Measurements from ENCODE around the gene WAPL.
"Not testable (repeated sequence)": the region's sequence is repeated elsewhere in the genome, so short reads cannot be mapped to it uniquely, and the experiment has no call there.

WAPL gene

DNA sequence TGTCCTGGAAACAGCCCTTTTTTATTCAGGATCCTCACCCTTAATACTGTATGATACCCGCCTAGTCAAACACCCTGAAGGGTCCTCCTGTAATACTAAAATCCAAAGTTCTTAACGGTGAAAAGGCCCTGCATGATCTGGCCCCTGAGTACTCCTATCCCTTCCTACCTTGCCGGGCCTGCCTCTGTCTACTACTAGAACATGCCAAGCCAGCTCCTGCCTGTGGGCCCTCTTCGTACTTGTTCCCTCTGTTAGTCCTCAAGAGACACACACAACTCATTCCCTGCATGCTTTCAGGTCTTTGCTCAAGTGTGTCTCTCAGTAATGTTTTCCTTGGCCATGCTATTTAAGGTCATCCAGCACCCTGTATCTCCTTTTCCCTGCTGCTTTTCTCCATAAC is 5.0 kb upstream of the WAPL start:
- DNase-seq = no peak
- intact Hi-C loops (cut with DNase I) = no loop called here

DNA sequence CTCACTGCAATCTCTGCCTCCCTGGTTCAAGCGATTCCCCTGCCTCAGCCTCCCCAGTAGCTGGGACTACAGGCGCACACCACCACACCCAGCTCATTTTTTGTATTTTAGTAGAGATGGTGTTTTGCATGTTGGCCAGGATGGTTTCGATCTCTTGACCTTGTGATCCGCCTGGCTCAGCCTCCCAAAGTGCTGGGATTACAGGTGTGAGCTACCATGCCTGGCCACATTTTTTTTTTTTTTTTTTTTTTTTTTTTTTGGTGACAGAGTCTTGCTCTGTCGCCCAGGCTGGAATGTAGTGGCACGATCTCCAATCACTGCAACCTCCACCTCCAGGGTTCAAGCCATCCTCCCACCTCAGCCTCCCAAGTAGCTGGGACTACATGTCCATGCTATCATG is 4.1 kb upstream of the WAPL start:
- intact Hi-C loops (cut with DNase I); DNase-seq: not testable (repeated sequence)

DNA sequence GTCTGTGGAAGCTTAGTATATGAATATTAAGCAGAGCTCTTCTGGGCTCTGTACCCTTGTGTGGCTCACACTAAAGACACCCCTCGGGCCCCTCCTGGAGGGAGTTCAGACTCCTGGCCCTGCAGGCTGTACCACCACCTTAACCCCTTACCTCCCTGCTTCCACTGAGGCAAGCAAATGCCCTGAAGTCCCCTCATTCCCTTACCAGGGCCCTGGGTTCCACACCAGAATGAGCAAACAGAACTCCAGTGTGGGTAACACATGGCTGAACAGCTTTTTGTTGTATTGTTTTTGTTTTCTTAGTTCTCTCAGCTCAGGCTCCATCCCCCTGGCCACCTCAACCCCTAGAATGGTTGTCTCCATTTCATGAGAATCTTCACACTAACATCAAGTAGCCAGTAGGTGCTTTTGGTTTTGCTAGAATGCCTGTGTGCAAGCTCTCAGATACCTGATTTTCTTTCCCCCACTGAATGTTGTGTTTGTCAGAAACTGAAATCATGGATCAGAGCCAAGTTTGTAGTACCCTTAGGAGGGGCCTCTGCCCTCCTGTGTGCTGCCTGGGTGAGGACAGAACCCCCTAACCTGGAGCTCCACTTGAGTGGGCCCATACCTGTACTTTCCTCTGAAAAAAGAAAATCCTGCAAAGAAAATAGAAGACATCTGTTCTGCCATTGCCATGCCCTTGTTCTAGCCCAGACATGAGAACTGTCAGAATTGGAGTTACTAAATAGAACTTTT is 2.8 kb upstream of the WAPL start:
- intact Hi-C loops (cut with DNase I) = loop anchor here (5.0 kb wide), 1 partner anchor 63 kb away; no protein-coding TSS in a partner anchor
- no peak for DNase-seq

DNA sequence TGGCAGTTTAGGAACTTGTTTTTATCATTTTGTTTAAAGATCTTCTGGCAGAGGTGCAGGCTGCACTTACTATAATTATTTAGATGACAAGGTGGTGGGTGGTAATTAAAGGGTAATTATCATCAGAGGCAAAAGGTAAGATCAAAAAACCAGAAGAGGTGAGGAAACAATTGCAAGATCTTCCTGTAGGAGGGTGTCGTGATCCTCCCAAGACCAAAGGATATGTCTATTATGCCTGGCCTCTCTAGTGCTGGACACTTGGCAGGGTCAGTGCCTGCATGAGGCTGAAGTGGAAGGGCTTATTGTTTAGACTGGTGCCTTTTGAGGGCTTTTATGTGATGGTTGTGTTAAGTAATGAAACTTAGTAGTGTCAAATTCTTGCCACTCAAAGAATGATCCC is 1.8 kb upstream of the WAPL start:
- intact Hi-C loops (cut with DNase I) = loop anchor here (5.0 kb wide), 1 partner anchor 64 kb away; no protein-coding TSS in a partner anchor
- DNase-seq = no peak

DNA sequence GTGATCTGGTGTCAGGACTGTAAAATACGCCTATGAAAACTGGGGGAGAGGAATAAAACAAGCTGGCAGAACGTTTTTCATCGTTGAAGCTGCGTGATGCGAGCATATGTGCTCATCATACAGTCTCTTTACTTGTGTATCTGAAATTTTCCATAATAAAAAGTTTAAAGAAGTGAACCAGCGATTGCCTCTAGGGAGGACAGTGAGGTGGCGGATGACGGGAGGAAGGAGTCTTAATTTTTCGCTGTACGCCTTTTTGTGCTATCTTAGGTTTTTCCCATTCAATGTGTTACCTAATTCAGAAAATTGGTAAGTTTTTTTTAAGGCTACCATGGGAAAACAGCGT is 891 bp upstream of the WAPL start:
- no peak for DNase-seq
- intact Hi-C loops (cut with DNase I) = loop anchor here (5.0 kb wide), 1 partner anchor 65 kb away; no protein-coding TSS in a partner anchor

DNA sequence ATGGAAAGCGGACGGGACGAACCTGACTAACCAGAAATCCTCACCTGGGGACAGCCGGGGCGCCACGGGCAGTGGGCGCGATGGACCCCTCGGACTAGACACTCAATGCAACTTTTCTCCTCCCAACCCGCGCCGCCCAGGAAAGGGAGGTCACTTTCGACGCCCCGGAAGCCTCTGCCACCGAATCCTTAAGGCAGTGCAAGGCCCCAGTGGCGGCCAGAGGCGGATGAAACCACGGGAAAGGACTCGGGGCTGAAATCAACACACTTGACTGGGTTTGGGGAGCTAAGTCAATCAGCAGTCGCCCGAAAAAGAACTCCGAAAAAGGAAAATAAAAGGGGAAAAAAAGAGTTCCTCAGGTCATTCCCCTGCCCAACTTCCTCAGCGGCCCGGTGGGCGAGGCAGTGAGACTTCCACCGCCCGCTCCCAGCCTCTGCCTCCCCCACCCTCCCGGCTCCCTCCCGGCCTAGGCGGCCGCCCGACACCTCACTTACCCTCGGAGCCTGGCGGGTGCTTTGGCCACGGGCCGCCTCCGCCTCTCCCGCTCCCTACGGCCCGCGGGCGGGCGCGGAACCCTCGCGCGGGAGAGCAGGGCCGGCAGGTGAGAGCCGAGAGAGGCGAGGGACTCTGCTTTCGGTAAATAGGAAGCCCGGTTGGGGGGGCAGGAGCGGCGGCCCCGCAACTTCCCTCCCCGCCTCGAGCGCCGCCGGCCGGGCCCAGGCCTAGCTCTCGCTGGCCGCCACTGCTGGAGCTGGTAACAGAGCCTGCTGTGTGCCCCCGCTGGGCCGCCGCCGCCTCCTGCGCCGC is 518 bp downstream of the WAPL start:
- peak in 4 of 10 donors; percentile 25 to 90 (median 52) for DNase-seq
- intact Hi-C loops (cut with DNase I) = loop anchor here (2.0 to 5.0 kb wide), 2 partner anchors 66 to 120 kb away; no protein-coding TSS in a partner anchor

DNA sequence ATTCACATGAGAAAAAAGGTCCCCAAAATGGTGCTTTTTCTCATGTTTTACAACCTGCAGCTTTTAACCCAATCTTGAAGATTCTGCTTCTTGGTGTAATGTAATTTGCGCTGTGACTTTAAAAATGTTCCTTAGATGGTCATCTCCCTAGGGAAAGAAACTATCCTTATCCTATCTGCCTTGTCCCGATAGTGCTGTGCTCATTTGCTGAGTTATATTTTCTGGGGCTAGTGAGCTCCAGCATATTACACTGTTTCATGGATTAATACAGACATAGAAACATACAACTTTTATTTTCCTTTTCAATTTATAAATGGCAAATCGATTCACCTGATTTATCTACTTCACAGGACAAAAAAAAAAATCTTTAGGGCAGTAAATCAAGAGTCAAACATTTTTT is 2.8 kb downstream of the WAPL start:
- no peak for DNase-seq
- intact Hi-C loops (cut with DNase I) = no loop called here

DNA sequence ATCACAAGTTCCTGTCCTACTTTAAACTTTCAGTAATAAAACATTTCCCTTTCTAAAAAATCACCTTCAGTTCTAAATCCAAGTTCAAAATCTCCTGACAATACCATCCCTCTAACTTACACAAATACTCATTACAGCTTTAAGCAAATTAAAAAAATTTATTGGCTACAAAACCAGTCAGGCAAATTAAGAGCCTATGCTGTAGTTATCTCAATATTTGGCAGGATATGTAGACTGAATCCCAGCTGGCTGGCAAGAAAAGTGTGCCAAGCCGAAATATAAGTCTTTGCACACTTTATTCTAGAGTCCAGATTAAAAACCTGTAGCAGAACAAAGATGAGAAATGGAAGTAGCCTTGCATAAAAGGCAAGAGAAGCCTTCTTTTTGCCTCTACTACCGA is 9.5 kb downstream of the WAPL start:
- intact Hi-C loops (cut with DNase I) = no loop called here
- DNase-seq = no peak

DNA sequence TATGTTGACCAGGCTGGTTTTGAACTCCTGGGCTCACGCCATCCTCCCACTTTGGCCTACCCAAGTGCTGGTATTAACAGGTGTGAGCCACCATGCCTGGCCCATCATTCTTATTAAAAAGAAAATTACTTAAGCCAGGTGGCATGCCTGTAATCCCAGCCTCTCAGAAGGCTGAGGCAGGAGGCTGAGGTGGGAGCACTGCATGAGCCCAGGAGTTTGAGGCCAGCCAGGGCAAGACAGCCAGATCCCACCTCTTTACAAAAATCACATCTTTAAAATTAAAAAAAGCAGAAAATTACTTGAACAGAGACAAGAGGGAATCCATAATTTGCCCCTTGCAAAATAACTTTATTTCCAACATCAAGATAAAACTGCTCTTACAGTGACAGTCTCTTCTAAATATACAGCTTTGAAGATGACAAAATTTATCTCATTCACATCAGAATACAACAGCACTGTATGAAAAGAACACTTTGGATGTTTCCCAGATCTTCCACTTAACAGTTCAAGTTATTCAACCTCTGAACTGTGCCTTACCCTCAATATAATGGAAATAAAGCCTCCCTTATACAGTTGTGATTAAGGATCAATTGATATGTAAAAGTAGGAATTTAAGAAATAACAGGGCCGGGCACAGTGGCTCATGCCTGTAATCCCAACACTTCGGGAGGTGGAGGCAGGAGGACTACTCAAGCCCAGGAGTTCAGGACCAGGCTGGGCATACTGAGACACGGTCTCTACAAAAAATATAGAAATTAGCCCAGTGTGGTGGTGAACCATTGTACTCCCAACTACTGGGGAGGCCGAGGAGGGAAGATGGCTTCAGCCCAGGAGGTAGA is 10.3 kb downstream of the WAPL start:
- intact Hi-C loops (cut with DNase I) = no loop called here
- no peak for DNase-seq

DNA sequence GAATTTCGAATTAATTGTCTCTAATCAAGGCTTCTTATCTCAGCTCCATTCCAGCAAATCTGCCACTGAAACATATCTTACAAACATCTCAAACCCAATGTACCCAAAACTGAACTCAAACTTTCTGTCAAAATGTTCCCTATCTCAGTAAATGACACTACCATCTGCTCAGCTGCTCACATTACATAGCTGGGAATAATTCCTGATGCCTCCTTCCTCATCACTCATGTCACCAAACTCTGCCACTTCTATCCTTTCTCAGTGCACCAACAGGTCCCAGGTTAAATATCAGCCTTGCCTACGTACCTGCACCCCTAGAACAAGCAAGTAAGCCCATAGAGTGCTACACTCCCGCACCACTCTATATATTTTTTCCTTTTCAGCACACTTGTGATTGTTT is 12.4 kb downstream of the WAPL start:
- intact Hi-C loops (cut with DNase I) = no loop called here
- DNase-seq = no peak

DNA sequence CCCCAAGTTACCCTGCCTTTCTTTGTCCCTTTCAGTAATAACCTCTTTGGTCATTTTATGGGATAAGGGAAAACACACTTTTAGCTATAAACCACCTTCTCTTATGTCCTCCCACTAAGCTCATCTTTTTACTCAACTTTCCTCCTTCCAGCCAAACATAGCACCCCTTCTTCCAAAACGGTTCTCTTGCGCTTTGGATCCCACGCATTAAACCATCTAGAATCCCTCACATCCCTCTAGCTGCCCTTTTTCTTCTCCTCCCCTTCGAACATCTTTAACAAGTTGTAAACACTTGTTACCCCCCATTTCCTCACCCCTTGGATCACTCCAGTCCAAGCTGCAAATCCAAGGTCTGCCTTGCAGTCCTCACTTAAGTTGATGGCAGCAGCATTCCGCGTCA is 13.4 kb downstream of the WAPL start:
- DNase-seq = no peak
- intact Hi-C loops (cut with DNase I) = no loop called here

DNA sequence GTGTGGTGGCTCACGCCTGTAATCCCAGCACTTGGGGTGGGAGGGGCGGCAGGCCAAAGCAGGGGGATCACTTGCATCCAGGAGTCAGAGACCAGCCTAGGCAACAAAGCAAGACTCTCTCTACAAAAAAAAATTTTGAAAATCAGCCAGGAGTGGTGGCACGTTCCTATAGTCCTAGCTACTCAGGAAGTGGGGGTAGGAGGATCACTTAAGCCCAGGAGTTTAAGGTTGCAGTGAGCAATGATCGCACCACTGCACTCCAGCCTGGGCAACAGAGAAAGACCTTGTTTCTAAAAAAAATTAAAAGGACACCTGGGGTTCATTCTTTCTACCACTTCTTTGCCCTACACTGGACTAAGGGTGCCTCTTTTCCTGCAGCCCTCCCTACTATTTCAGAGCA is 15.1 kb downstream of the WAPL start:
- DNase-seq = no peak
- intact Hi-C loops (cut with DNase I) = no loop called here

DNA sequence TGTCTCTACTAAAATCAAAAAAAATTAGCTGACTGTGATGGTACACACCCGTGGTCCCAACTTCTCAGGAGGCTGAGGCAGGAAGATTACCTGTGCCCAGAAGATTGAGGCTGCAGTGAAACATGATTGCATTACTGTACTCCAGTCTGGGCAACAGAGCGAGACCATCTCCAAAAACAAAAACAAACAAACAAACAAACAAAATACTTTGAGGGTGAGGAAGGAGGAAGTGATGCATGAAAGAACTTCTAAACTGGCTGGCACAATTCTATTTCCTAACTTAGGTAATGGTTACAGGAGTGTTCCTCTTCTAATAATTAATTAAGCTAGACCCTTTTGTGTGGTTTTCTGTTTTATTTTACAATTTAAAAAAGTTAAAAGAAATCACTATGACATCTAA is 15.5 kb downstream of the WAPL start:
- DNase-seq = no peak
- intact Hi-C loops (cut with DNase I) = no loop called here

DNA sequence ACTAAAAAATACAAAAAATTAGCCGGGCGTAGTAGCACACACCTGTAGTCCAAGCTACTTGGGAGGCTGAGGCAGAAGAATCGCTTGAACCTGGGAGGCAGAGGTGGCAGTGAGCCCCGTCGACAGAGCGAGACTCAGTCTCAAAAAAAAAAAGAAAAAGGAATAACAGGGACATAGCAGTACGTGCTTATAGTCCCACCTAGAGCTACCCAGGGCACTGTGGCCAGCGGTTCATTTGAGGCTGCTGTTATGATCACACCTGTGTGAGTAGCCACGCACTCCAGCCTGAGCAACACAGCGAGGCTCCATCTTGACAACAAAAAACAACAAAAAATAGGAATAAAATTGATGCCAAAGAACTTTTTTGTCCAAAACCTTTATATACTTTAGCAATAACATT is 17.1 kb downstream of the WAPL start:
- intact Hi-C loops (cut with DNase I) = no loop called here
- no peak for DNase-seq

DNA sequence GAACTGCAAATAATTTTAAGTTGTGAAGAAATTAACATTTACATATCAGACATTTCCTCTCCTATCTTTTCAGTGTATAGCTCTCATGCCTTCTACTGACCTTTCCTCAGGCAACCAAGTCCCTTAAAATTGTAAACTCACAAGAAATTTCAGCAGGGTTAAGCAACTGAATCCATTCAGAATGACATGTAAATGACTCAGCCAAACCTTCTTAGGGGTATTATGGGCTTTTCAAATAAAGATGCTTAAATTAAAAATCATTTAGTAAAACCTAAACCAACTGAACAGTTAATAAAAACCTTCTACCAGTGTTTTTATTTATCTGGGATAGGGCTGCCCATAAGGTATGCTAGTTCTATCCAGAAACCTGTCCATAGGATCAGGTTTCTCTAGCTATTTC is 20.7 kb downstream of the WAPL start:
- intact Hi-C loops (cut with DNase I) = no loop called here
- no peak for DNase-seq

DNA sequence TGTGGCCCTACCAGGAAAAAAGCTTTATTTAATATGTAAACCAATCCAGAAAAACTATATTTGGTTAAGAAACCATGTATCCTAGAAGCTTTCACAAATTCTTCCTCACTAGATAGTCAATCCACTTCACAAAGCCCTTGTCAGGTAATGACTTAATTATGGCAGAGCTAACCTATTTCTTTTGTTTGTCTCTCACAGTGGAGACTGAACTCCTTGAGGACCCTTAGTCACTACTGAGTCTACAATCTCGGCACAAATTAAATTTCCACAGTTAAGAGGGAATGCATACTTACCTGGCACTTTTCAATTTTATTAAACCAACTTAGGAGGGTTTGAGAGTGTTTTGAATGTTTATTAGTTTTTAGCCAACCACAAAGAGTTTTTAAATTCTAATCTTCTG is 23.0 kb downstream of the WAPL start:
- intact Hi-C loops (cut with DNase I) = no loop called here
- no peak for DNase-seq

DNA sequence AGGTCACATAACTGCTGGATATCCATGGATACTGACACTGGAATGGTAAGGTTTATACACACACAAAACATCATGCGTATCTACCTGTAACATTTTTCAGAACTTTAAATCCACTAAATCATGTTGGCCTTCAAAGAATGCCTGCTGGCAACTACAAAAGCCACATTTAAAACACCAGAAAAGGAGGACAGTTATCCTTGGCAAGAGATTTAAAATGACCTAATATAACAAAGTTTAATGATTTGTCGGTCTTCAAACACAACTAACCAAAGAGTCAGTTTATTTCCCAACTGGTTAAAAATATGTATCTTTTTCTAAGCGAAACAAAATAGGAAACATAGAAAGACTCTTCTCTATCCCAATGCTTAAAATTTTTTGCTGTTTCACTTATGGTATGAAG is 24.0 kb downstream of the WAPL start:
- intact Hi-C loops (cut with DNase I) = no loop called here
- DNase-seq = no peak

DNA sequence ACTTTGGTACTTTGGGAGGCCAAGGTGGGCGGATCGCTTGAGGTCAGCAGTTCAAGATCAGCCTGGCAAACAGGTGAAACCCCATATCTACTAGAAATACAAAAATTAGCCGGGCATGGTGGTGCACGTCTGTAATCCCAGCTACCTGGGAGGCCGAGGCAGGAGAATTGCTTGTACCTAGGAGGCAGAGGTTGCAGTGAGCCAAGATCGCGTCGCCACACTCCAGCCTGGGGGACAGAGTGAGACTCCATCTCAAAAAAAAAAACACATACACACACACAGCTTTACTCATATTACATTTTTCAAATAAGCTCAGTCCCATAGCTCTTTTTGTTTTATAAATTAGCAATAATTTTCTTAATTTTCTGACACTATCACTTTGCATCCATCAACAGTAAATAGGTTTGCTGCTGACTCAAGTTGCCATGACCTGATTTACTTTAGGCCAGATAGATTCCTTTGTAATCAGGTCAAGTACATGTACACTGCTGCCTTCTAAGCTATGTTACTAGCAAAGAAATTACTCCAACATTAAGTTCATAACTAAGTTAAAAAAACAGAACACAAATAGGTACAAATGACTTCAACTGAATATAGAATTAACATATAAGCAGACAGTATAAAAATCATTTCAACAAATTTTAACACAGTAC is 31.5 kb downstream of the WAPL start:
- DNase-seq = no peak

DNA sequence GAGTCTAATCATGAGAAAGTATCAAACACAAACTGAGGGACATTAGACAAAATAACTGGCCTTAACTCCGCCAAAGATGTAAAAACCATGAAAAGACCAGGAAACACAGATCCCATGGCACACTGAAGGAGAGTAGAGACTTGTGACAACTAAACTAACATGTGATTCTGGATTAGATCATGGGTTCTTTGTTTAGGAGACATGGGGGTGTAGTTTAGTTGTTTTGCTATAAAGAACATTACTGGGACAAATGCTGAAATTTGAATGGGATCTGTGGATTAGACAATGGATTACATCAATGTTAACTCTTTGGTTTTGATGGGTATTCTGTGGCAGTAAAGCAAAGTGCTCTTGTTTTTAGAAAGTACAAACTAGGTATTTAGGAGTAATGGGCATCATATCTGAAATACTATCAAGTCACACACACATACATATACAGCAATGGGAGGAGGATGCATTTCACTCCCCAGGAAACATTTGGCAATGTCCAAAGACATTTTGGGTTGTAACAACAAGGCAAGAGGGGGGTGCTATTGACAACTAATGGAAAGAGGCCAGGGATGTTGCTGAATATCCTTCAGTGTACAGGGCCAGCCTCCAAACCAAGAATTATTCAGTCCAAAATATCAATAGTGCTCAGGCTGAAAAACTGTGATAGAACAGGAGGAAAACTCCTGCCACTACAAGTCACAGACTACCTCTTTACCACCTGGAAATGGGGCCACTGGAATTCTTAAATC is 32.4 kb downstream of the WAPL start:
- intact Hi-C loops (cut with DNase I) = no loop called here
- DNase-seq = no peak

More for the DNA sequence above, 31.5 kb downstream of the WAPL start:
- intact Hi-C loops (cut with DNase I) = no loop called here

DNA sequence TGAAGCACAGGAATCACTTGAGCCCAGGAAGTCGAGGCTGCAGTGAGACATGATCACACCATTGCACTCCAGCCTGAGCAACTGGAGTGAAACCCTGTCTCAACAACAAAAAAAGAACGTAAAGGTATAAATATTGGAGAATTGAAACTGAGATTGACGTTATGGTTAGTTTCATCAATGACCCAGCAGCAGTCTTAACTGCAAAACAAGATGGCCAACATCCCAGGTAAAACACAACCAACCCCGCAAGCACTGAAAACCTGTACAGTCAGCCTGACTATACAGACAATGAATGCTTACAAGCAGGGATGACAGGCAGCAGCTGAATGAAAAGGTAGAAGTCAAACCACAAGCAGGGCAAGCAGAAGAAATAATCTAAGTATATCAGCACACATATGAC is 34.7 kb downstream of the WAPL start:
- intact Hi-C loops (cut with DNase I) = no loop called here
- no peak for DNase-seq
